NCI-H1417 (cell line): ENCODE data around the gene FRYL.
"Not testable (repeated sequence)": the region's sequence is repeated elsewhere in the genome, so short reads cannot be mapped to it uniquely, and the experiment has no call there.

ENCODE experiments used
- DNase-seq, 3 experiments: peaks; one replicate each; lab custom pipeline; 2025; lab: John Stamatoyannopoulos, UW

Gene FRYL

GRCh38 chr4:48490680-48491513 lies 289.2 kb downstream of the FRYL start:
- no peak for DNase-seq

- DNase-seq = no peak
These were observed 289.9 kb downstream of the FRYL start, which contains the start of gene ZAR1 for GRCh38 chr4:48490012-48490679. ZAR1 (plus strand) TSS chr4:48490252; CDS start chr4:48490292, 40 bp downstream.

GRCh38 chr4:48489683-48490011 lies 290.4 kb downstream of the FRYL start:
- DNase-seq = no peak

GRCh38 chr4:48484494-48485168 lies 295.4 kb downstream of the FRYL start:
- peak in 1 of 3 experiments; percentile 9 for DNase-seq

DNA sequence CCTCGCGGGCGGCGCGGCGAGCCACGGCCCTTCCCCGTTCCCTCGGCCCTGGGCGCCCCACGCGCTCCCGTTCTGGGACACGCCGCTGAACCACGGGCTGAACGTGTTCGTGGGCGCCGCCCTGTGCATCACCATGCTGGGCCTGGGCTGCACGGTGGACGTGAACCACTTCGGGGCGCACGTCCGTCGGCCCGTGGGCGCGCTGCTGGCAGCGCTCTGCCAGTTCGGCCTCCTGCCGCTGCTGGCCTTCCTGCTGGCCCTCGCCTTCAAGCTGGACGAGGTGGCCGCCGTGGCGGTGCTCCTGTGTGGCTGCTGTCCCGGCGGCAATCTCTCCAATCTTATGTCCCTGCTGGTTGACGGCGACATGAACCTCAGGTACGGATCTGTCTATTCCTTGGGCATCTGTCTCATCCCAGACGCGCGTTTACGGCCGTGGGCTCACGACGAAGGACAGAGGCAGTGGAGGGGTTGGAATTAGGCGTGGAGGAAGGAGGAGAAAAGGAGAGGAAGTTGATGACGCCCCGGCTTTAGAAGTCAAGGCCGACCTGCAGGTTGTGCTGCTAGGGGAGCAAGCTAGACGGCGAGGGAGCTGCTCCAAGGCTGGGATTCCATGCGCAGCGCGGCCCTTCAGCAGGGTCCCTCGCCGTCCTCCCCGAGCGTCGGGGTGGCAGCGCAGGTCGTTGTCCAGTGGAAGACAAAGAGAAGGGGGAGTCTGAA lies 296.1 kb downstream of the FRYL start:
- DNase-seq = peak in 1 of 3 experiments; percentile 38

DNA sequence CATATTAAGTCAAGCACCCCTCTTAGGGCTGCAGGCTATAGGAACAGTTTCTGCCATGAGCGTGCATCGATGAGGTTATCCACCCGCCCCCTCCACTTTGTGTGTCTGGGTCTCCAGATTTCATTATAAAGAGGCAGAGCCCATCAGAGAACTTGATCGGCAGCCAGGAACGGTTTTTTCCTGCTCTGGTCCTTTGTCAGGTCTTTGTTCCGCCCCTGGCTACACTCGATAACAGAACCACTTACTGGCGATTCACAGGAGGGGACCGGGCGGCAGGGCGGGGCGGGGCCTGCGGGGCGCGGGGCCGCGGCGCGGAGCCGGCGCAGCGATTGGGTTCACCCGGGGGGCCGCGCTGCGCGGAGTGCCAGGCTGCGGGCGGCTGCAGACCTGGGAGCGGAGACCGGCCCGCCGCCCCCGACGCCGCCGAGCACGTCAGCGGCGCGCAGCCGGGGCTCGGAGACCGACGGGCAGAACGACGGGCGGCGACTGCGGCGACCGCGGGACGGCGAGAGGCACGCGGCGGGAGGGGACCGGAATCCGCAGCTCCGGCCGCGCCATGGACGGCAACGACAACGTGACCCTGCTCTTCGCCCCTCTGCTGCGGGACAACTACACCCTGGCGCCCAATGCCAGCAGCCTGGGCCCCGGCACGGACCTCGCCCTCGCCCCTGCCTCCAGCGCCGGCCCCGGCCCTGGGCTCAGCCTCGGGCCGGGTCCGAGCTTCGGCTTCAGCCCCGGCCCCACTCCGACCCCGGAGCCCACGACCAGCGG lies 296.9 kb downstream of the FRYL start, which contains the start of gene SLC10A4:
TSS of gene SLC10A4 (plus strand) at position 338 of the 771 bp plus-strand sequence. CDS start at position 557, 219 bp downstream.
- DNase-seq = peak; percentile 49 to 88 (median 75)

DNA sequence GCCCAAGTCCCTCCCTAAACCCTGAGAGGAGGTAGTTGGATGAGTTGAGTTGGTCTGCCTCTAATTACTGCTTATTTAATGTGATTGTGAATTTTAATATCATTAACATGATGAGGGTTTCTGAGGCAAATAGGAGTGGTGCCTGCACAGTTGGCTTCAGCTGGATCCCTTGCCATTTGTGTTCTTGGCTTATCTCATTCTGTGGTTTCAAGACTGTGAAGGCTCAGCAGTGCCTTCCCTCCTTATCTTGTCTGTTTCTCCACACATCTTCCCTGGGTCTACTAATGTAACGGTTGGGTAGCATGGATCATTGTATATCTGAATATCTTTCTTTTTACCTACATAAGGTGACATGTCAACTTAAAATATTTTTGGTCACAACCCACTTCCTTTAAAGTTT lies 298.5 kb downstream of the FRYL start:
- no peak for DNase-seq

GRCh38 chr4:48478273-48478672 lies 301.8 kb downstream of the FRYL start:
- DNase-seq = no peak

- DNase-seq = no peak
These were observed 304.3 kb downstream of the FRYL start for GRCh38 chr4:48475770-48476169.

GRCh38 chr4:48472794-48473193 lies 307.3 kb downstream of the FRYL start:
- peak in 1 of 3 experiments; percentile 73 for DNase-seq

DNA sequence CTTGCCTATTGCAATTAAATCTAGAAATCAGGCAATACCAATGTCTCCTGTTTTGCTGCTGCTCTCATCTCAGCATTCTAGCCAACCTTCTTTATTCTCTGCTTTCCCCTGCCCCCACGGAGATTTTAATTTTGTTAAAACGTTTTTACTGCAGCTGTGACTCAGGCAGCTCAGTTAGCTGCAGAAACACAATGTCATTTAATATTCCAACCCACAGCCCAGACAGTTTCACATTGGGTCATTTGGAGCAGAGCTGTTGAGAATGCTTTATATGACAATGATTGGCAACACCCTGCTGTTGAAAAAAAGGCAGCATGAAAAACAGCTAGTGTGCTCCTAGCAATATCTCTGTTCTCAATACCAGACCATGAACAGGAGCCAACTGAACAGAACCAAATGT lies 309.5 kb downstream of the FRYL start:
- peak in 2 of 3 experiments; percentile 3 to 68 for DNase-seq

DNA sequence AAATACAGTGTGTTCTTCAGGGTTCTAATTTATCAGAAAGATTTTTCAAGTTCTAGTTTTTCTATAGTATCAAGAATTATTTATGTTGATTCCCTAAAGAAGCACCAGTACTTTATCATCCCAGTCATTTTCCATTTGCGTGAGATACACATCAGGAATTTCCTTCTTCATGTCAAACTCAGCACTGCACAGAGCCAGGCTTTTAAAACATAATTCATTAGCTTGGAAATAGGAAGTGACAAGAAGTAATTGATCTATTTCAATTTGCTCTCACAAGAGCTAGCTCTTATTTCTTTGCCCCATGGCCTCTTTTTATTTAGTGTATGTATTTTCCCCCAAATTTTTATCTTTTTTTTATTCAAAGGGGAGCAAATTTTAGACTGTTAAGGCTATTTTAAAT lies 309.9 kb downstream of the FRYL start:
- peak in 1 of 3 experiments; percentile 37 for DNase-seq

DNA sequence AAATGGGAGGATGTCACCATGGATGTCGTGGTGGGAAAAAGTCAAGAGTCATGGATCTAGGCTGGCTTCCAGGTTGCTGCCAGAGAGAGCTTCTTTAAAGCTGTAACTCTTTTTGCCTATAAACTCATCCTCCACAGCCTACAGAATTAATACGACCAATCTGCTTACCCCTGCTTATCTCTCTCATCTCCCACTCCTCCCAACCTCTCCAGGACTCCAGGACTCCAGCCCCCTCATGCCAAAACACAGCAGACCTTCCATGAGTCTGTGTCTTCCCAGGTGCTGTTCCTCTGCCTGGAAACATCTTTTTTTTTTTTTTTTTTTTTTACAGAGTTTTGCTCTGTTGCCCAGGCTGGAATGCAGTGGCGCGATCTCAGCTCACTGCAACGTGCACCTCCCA lies 312.2 kb downstream of the FRYL start:
- DNase-seq = no peak

- peak in 1 of 3 experiments; percentile 8 for DNase-seq
These were observed 312.6 kb downstream of the FRYL start for GRCh38 chr4:48467442-48467841.

DNA sequence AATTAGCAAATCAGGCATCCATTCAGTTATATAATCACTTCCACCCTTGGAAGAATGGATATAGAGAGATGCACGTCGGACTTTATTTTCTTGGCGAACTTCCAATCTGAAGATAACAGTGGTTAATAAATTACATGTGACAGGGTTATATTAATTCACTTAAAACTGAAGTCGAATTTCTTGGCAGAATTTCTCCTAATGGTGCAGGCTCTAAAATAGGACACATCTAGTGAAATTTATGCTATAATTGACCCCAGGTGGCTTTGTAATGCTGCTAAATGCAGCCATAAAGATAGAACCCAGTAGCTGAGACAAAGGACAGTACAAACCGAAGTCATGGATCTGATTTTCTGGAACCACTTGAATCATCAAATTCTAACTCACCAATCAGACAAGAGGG lies 317.7 kb downstream of the FRYL start:
- DNase-seq = peak in 2 of 3 experiments; percentile 40 to 88

GRCh38 chr4:48461000-48461399 lies 319.1 kb downstream of the FRYL start:
- DNase-seq = no peak

- DNase-seq = no peak
These were observed 325.5 kb downstream of the FRYL start for GRCh38 chr4:48454591-48454990.

DNA sequence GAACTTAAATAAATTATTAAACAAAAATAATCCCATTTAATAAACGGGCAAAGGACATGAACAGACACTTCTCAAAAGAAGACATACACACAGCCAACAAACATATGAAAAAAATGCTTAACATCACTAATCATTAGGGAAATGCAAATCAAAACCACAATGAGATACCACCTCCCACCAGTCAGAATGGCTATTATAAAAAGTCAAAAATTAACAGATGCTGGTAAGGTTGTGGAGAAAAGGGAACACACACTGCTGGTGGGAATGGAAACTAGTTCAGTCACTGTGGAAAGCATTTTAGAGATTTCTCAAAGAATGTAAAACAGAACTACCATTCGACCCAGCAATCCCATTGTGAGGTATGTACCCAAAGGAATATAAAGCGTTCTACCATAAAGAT lies 328.4 kb downstream of the FRYL start:
- not testable (repeated sequence) for DNase-seq

- no peak for DNase-seq
These were observed 329.3 kb downstream of the FRYL start for GRCh38 chr4:48450740-48451139.

GRCh38 chr4:48449151-48449550 lies 330.9 kb downstream of the FRYL start:
- no peak for DNase-seq
